HEK293T (cell line): ENCODE results near the gene FAM171A1.

Experiments
- CTCF ChIA-PET: fragments of 350-600 bp; formaldehyde crosslinking; extraction: SDS; loops from one replicate; lab custom pipeline; 2021; ENCODE audit warnings: antibody characterized with exemption, inconsistent platforms; lab: Yijun Ruan, JAX
- POLR2A ChIA-PET: fragments of 350-600 bp; formaldehyde crosslinking; extraction: SDS; loops from one replicate; lab custom pipeline; 2020; ENCODE audit warnings: antibody characterized with exemption, inconsistent platforms; lab: Yijun Ruan, JAX
- DNase-seq: peaks from one replicate; pipeline ENCODE4 v3.0.0; 2012; ENCODE audit warnings: mixed read lengths; ENCODE audit errors: extremely low spot score
- ARNT ChIP-seq: fragments of 450-650 bp; IDR thresholded peaks from 2 replicates; pipeline ENCODE4 v1.6.1; 2017; ENCODE audit warnings: mild to moderate bottlenecking
- BHLHE40 ChIP-seq: fragments of 450-650 bp; IDR thresholded peaks from 2 replicates; pipeline ENCODE4 v1.6.1; 2016; ENCODE audit warnings: mild to moderate bottlenecking, moderate library complexity, borderline replicate concordance
- CTBP1 ChIP-seq: fragments of 450-650 bp; IDR thresholded peaks from 2 replicates; pipeline ENCODE4 v1.6.1; 2016; ENCODE audit warnings: borderline replicate concordance
- ELF4 ChIP-seq: fragments of 450-650 bp; IDR thresholded peaks from 2 replicates; pipeline ENCODE4 v1.6.1; 2017; ENCODE audit warnings: antibody characterized with exemption
- FOXA1 ChIP-seq: fragments of 450-650 bp; IDR thresholded peaks from 2 replicates; pipeline ENCODE4 v1.6.1; 2016; ENCODE audit warnings: mild to moderate bottlenecking
- FOXK2 ChIP-seq: fragments of 450-650 bp; IDR thresholded peaks from 2 replicates; pipeline ENCODE4 v1.6.1; 2016; ENCODE audit warnings: mild to moderate bottlenecking
- FOXM1 ChIP-seq: fragments of 450-650 bp; IDR thresholded peaks from 2 replicates; pipeline ENCODE4 v1.6.1; 2017; ENCODE audit warnings: mild to moderate bottlenecking, borderline replicate concordance
- HDGF ChIP-seq: fragments of 450-650 bp; IDR thresholded peaks from 2 replicates; pipeline ENCODE4 v1.6.1; 2017; ENCODE audit warnings: antibody characterized with exemption, borderline replicate concordance
- L3MBTL2 ChIP-seq: fragments of 450-650 bp; conservative IDR thresholded peaks from 2 replicates; pipeline ENCODE4 v1.6.1; 2016; ENCODE audit warnings: mild to moderate bottlenecking
- LEF1 ChIP-seq: fragments of 450-650 bp; IDR thresholded peaks from 2 replicates; pipeline ENCODE4 v1.6.1; 2017; ENCODE audit warnings: mild to moderate bottlenecking, borderline replicate concordance
- NFRKB ChIP-seq: fragments of 450-650 bp; IDR thresholded peaks from 2 replicates; pipeline ENCODE4 v1.6.1; 2016; ENCODE audit warnings: mild to moderate bottlenecking, moderate library complexity
- SP1 ChIP-seq: fragments of 450-650 bp; IDR thresholded peaks from 2 replicates; pipeline ENCODE4 v1.6.1; 2017
- SUZ12 ChIP-seq: fragments of 450-650 bp; IDR thresholded peaks from 2 replicates; pipeline ENCODE4 v1.6.1; 2016; ENCODE audit warnings: mild to moderate bottlenecking
- TARDBP ChIP-seq: fragments of 450-650 bp; IDR thresholded peaks from 2 replicates; pipeline ENCODE4 v1.6.1; 2016
- ZNF384 ChIP-seq: fragments of 450-650 bp; IDR thresholded peaks from 2 replicates; pipeline ENCODE4 v1.6.1; 2016
- TF ChIP-seq, protein P1 (sequence below): fragments of 450-650 bp; IDR thresholded peaks from 2 replicates; pipeline ENCODE4 v1.6.1; 2016

Gene FAM171A1

DNA sequence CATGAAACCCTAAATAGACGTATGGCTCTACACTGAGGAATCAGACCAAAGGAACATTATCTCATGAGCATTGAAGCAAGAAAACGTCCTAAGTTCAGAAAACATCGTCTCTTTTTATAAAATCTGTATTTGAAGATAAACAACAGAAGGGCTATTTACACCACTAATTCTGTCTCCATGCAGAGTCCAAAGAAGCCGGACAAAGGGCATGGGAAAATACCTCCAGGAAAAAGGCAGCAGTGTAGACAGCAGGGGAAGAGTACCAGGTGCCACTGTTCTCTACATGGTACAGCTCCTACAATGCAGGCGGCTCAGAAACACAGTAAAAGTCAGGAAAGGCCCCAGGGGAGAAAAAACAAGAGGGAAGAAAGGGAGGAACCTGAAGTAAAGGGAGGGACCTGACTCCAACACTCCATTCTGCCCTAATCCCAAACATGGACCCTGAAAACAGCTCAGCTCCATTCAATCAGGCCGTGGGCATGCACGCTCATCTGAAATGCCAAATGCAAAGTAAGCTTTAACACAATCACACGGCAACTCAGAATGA lies 17.5 kb downstream of the FAM171A1 start:
- DNase-seq = no peak
- CTCF ChIA-PET = no interaction called here
- POLR2A ChIA-PET = no interaction called here

DNA sequence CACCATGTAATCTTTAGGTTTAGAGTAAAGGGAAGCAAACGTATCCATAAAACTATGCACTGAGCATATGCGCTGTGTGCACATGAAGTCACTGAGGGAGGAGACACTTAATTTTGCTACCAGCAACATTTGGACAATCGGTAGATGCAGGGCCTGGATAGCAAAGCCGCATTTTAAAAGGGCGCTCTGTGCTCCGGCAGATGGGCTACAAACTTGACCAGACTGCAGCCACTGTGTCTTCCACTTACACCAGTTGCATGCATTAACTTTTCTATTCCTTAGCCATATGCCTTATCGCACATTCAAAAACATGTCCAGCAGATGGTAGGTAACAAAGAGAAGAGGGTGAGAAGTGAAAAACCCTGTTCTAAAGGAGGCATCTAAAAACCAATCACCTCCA lies 18.3 kb downstream of the FAM171A1 start:
- ChIA-PET POLR2A (no interaction called here), CTCF (no interaction called here)
- no peak for DNase-seq
- TF ChIP-seq FOXK2 (no peak), L3MBTL2 (no peak), FOXM1 (no peak), ZNF384 (no peak), SP1 (no peak), ARNT (no peak), CTBP1 (no peak), FOXA1 (no peak), SUZ12 (no peak), BHLHE40 (no peak)
- TF ChIP-seq, protein P1, sequence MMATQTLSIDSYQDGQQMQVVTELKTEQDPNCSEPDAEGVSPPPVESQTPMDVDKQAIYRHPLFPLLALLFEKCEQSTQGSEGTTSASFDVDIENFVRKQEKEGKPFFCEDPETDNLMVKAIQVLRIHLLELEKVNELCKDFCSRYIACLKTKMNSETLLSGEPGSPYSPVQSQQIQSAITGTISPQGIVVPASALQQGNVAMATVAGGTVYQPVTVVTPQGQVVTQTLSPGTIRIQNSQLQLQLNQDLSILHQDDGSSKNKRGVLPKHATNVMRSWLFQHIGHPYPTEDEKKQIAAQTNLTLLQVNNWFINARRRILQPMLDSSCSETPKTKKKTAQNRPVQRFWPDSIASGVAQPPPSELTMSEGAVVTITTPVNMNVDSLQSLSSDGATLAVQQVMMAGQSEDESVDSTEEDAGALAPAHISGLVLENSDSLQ = no peak

More for the DNA sequence above, 17.5 kb downstream of the FAM171A1 start:
- no peak for TF ChIP-seq BHLHE40

DNA sequence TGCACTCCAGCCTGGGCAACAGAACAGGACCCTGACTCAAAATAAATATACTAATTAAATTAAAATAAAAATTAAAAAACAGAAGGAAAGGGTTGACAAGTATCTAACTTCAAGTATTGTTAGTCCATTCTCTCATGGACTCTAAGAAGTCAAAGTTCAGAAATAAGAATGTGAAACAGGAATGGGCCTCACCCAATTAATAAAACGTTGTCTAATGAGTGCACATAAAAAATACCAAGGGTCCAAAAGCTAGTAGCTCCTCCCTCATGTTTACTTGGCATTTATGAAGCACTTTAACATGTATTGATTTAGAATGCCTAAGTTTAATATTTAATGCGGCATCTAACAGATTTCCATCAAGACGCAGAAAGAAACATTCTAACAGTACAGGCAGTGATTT lies 18.9 kb downstream of the FAM171A1 start:
- ChIA-PET POLR2A (no interaction called here), CTCF (no interaction called here)
- DNase-seq = no peak
- TF ChIP-seq ZNF384 (no peak), FOXA1 (no peak), NFRKB (no peak), L3MBTL2 (no peak), TARDBP (no peak), CTBP1 (no peak), SUZ12 (no peak), SP1 (no peak)
- TF ChIP-seq, protein P1 = no peak

DNA sequence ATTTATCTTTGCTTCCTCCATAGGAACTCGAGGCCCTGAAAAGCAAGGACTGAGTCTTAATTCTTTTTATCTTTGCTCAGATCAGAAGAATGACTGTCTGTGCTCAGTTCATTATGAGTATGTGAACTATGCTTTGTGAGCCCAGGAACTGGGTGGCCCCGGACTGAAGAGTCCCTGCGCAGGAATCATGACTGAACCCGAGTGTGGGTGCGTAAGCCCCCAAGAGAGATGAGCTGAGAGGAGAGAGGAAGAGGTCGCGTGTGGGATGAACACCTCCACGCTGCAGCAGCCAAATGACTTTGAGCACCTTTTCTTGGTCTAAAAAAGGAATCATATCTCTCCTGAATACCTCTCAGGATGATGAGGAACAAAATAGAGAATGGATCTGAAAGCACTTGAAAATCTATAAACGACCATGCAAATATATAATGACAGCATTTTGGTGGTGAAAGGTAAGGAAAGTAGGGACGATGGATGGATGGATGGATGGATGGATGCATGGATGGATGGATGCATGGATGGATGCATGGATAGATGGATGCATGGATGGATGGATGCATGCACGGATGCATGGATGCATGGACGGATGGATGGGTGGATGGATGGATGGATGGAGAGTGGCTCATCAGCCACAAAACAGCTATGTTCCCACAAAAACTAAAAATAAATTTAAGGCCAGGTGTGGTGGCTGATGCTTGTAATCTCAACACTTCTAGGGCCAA lies 19.8 kb downstream of the FAM171A1 start:
- POLR2A ChIA-PET = no interaction called here
- CTCF ChIA-PET = no interaction called here
- no peak for TF ChIP-seq ZNF384

DNA sequence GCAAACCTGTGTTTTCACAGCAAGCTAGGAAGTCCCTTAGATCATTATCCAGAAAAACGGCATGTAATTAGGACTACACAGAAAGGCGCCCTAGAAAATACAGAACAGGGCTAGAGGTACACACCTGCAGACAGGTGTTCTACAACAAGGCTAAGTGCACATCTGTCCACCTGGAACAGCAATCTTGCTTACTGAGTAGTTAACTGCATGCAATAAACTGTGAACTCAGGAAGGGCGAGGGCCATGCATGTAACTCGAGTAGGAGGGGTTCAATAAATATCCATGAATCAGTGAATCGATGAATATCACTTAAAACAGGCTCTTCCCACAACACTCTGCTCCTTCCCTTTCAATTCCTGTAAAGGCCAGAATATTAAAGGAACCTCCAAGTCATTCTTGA lies 22.0 kb downstream of the FAM171A1 start:
- TF ChIP-seq CTBP1 (no peak), SUZ12 (no peak), FOXA1 (no peak), SP1 (no peak), L3MBTL2 (no peak), ARNT (no peak), LEF1 (no peak), ZNF384 (no peak), NFRKB (no peak), FOXK2 (no peak), HDGF (no peak), FOXM1 (no peak), BHLHE40 (no peak), ELF4 (no peak), TARDBP (no peak)
- TF ChIP-seq, protein P1 = no peak
- ChIA-PET CTCF (no interaction called here), POLR2A (interaction anchor here (0.9 kb wide), 1 partner anchor 21 kb away, joined by 3 read pairs; no protein-coding TSS in a partner anchor)
- no peak for DNase-seq

More for the DNA sequence above, 19.8 kb downstream of the FAM171A1 start:
- no peak for DNase-seq

DNA sequence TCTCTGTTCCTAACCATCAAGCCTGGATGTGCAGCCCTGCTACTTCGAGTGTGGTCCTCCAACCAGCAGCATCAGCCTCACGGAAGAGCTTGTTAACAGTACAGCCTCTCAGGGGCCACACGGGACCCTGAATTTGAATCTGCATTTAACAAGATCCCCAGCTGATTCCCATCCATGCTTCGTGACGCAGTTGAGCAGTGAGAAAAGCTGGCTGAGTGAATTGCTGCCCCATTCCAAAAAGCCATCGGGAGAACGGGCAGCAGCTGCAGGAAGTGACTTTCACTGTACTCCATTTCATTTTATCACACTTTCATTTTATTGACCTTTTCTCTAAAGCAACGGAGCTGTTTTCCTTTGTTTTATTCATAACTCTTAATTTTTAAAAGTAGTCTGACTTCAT lies 22.5 kb downstream of the FAM171A1 start:
- TF ChIP-seq, protein P1 = no peak
- no peak for TF ChIP-seq ELF4
- TF ChIP-seq SP1 = no peak
- no peak for TF ChIP-seq TARDBP
- TF ChIP-seq BHLHE40 = no peak
- TF ChIP-seq FOXA1 = no peak
- TF ChIP-seq FOXM1 = no peak
- no peak for TF ChIP-seq ARNT
- TF ChIP-seq L3MBTL2 = no peak
- no peak for TF ChIP-seq CTBP1
- no peak for TF ChIP-seq NFRKB
- no peak for TF ChIP-seq FOXK2
- TF ChIP-seq HDGF = no peak
- TF ChIP-seq SUZ12 = no peak
- no peak for TF ChIP-seq ZNF384
- TF ChIP-seq LEF1 = no peak
- POLR2A ChIA-PET = interaction anchor here (0.9 kb wide), 1 partner anchor 22 kb away, joined by 3 read pairs; no protein-coding TSS in a partner anchor

More for the DNA sequence above, 22.5 kb downstream of the FAM171A1 start:
- DNase-seq = no peak
- CTCF ChIA-PET = no interaction called here
